MM.1S (cell line): Measurements from ENCODE around the gene LCN10.
A peak's percentile ranks its signal among the peaks of the same experiment; 100 is the strongest.

ENCODE experiments used
- DNase-seq: peaks from one replicate; pipeline ENCODE4 v3.0.0-alpha.2; 2015
- H2AFZ ChIP-seq: fragments of 300-600 bp; sonication (generic); 2 replicates; pipeline ENCODE4 v1.6.0; 2016; ENCODE audit warnings: antibody characterized with exemption, low read length
- H3F3A ChIP-seq: fragments of 300-600 bp; sonication (generic); 2 replicates; pipeline ENCODE4 v1.6.1; 2016; ENCODE audit warnings: mild to moderate bottlenecking, antibody characterized with exemption, low read length, moderate library complexity, mixed read lengths; ENCODE audit not compliant: insufficient read depth
- H3K27ac ChIP-seq: fragments of 300-600 bp; sonication (generic); 2 replicates; pipeline ENCODE4 v1.5.1; 2016; ENCODE audit warnings: mild to moderate bottlenecking, low read length
- H3K27me3 ChIP-seq: fragments of 300-600 bp; sonication (generic); replicated peaks from 2 replicates; pipeline ENCODE4 v1.6.0; 2016; ENCODE audit warnings: low read length; ENCODE audit not compliant: insufficient read depth
- H3K36me3 ChIP-seq: fragments of 300-600 bp; sonication (generic); replicated peaks from 2 replicates; pipeline ENCODE4 v1.6.1; 2016; ENCODE audit warnings: mild to moderate bottlenecking, low read length, mixed read lengths; ENCODE audit not compliant: insufficient read depth
- H3K4me1 ChIP-seq: fragments of 300-600 bp; sonication (generic); 2 replicates; pipeline ENCODE4 v1.6.1; 2016; ENCODE audit warnings: low read length, mixed read lengths
- H3K4me2 ChIP-seq: fragments of 300-600 bp; sonication (generic); 2 replicates; pipeline ENCODE4 v1.6.0; 2016; ENCODE audit warnings: low read depth, low read length
- H3K4me3 ChIP-seq: fragments of 300-600 bp; sonication (generic); 2 replicates; pipeline ENCODE4 v1.5.1; 2016; ENCODE audit warnings: low read length, mixed read lengths
- H3K79me2 ChIP-seq: fragments of 300-600 bp; sonication (generic); 2 replicates; pipeline ENCODE4 v1.6.1; 2016; ENCODE audit warnings: mixed run types, low read length, mixed read lengths
- H3K9ac ChIP-seq: fragments of 300-600 bp; sonication (generic); 2 replicates; pipeline ENCODE4 v1.6.1; 2016; ENCODE audit warnings: low read length, mixed read lengths
- H3K9me2 ChIP-seq: fragments of 300-600 bp; sonication (generic); replicated peaks from 2 replicates; pipeline ENCODE4 v1.6.1; 2016; ENCODE audit warnings: mild to moderate bottlenecking, low read length, mixed read lengths; ENCODE audit not compliant: insufficient read depth
- H3K9me3 ChIP-seq: fragments of 300-600 bp; sonication (generic); replicated peaks from 2 replicates; pipeline ENCODE4 v1.6.1; 2016; ENCODE audit warnings: mild to moderate bottlenecking, low read length, mixed read lengths; ENCODE audit not compliant: insufficient read depth
- H4K20me1 ChIP-seq: fragments of 300-600 bp; sonication (generic); 2 replicates; pipeline ENCODE4 v1.6.1; 2016; ENCODE audit warnings: mild to moderate bottlenecking, low read length, moderate library complexity, mixed read lengths; ENCODE audit not compliant: insufficient read depth
- CTCF ChIP-seq: fragments of 300-600 bp; sonication (generic); IDR thresholded peaks from 2 replicates; pipeline ENCODE4 v1.5.1; 2016; ENCODE audit warnings: antibody characterized with exemption, low read length, mixed read lengths
- EZH2 ChIP-seq: fragments of 300-600 bp; sonication (generic); optimal IDR thresholded peaks from 2 replicates; pipeline ENCODE3; 2017; ENCODE audit warnings: low read depth, mild to moderate bottlenecking, antibody characterized with exemption, low read length, mixed read lengths
- EZH2phosphoT487 ChIP-seq: fragments of 300-600 bp; sonication (generic); IDR thresholded peaks from 2 replicates; pipeline ENCODE4 v1.6.1; 2018; ENCODE audit warnings: antibody characterized with exemption, low read length

Gene LCN10

GRCh38 chr9:136741883-136742571, 713 bp downstream of the LCN10 start:
- Histone ChIP-seq H2AFZ (no peak overlapping the region), H3F3A (no peaks in the 10 kb centered on the region), H3K27ac (no peak overlapping the region), H3K4me3 (no peak overlapping the region), H3K27me3 (peaks cover 92% of the 10 kb centered on the region), H3K79me2 (no peaks in the 10 kb centered on the region), H3K9ac (no peak overlapping the region), H3K4me2 (no peak overlapping the region), H4K20me1 (no peaks in the 10 kb centered on the region), H3K36me3 (no peaks in the 10 kb centered on the region), H3K4me1 (no peaks in the 10 kb centered on the region), H3K9me3 (no peaks in the 10 kb centered on the region), H3K9me2 (no peaks in the 10 kb centered on the region)
- TF ChIP-seq EZH2 (peak; percentile 4), EZH2phosphoT487 (no peak), CTCF (no peak)
- DNase-seq, result no peak

GRCh38 chr9:136740971-136741882, 1.5 kb downstream of the LCN10 start:
- no peaks in the 10 kb centered on the region for H4K20me1 ChIP-seq
- H3K27ac ChIP-seq, result no peak overlapping the region
- DNase-seq, result no peak
- H3F3A ChIP-seq, result no peaks in the 10 kb centered on the region
- H3K4me3 ChIP-seq, result no peak overlapping the region
- no peaks in the 10 kb centered on the region for H3K36me3 ChIP-seq
- H3K4me2 ChIP-seq, result no peak overlapping the region
- H3K4me1 ChIP-seq, result no peaks in the 10 kb centered on the region
- no peaks in the 10 kb centered on the region for H3K79me2 ChIP-seq
- no peak overlapping the region for H2AFZ ChIP-seq
- H3K9me3 ChIP-seq, result no peaks in the 10 kb centered on the region
- peaks cover 88% of the 10 kb centered on the region for H3K27me3 ChIP-seq
- TF ChIP-seq CTCF (no peak), EZH2phosphoT487 (no peak), EZH2 (no peak)
- no peak overlapping the region for H3K9ac ChIP-seq
- H3K9me2 ChIP-seq, result no peaks in the 10 kb centered on the region

- no peak overlapping the region for H3K4me3 ChIP-seq
- H3K36me3 ChIP-seq, result no peaks in the 10 kb centered on the region
- H3K4me2 ChIP-seq, result no peak overlapping the region
- H3K9me2 ChIP-seq, result no peaks in the 10 kb centered on the region
- no peak overlapping the region for H2AFZ ChIP-seq
- H3K27me3 ChIP-seq, result peaks cover 90% of the 10 kb centered on the region
- H3K9ac ChIP-seq, result no peak overlapping the region
- no peaks in the 10 kb centered on the region for H4K20me1 ChIP-seq
- no peaks in the 10 kb centered on the region for H3K79me2 ChIP-seq
- no peaks in the 10 kb centered on the region for H3K9me3 ChIP-seq
- TF ChIP-seq EZH2 (no peak), CTCF (no peak), EZH2phosphoT487 (no peak)
- H3F3A ChIP-seq, result no peaks in the 10 kb centered on the region
- H3K4me1 ChIP-seq, result no peaks in the 10 kb centered on the region
- no peak overlapping the region for H3K27ac ChIP-seq
- DNase-seq, result no peak
These were observed 2.2 kb downstream of the LCN10 start for GRCh38 chr9:136740491-136740890.
